Ishikawa (cell line): ENCODE data around the gene NDST3.

ENCODE experiments used
- CEBPB ChIP-seq: IDR thresholded peaks from 2 replicates; pipeline ENCODE4 v1.6.1; 2012
- CREB1 ChIP-seq: IDR thresholded peaks from 2 replicates; pipeline ENCODE4 v1.6.1; 2012; ENCODE audit warnings: low read depth
- EGR1 ChIP-seq: IDR thresholded peaks from 2 replicates; pipeline ENCODE4 v1.6.1; 2012
- EP300 ChIP-seq: IDR thresholded peaks from 2 replicates; pipeline ENCODE4 v1.6.1; 2012; ENCODE audit warnings: borderline replicate concordance
- FOXM1 ChIP-seq: IDR thresholded peaks from 2 replicates; pipeline ENCODE4 v1.6.1; 2012; ENCODE audit warnings: low read depth, borderline replicate concordance
- NFIC ChIP-seq: IDR thresholded peaks from 2 replicates; pipeline ENCODE4 v1.6.1; 2012
- RAD21 ChIP-seq: IDR thresholded peaks from 2 replicates; pipeline ENCODE4 v1.6.1; 2012; ENCODE audit warnings: low read depth
- TAF1 ChIP-seq: IDR thresholded peaks from 2 replicates; pipeline ENCODE4 v1.6.1; 2012; ENCODE audit warnings: low read depth, mild to moderate bottlenecking
- TCF12 ChIP-seq: IDR thresholded peaks from 2 replicates; pipeline ENCODE4 v1.6.1; 2012; ENCODE audit warnings: low read depth
- TEAD4 ChIP-seq: IDR thresholded peaks from 2 replicates; pipeline ENCODE4 v1.6.1; 2012
- YY1 ChIP-seq: IDR thresholded peaks from 2 replicates; pipeline ENCODE4 v1.6.1; 2012; ENCODE audit warnings: low read depth
- ZBTB7A ChIP-seq: IDR thresholded peaks from 2 replicates; pipeline ENCODE4 v1.6.1; 2012; ENCODE audit warnings: low read depth
- TF ChIP-seq, protein P1 (sequence below): IDR thresholded peaks from 2 replicates; pipeline ENCODE4 v1.6.1; 2012
- TF ChIP-seq, protein P2 (sequence below): IDR thresholded peaks from 2 replicates; pipeline ENCODE4 v1.6.1; 2012; ENCODE audit warnings: low read depth, mild to moderate bottlenecking
- TF ChIP-seq, protein P3 (sequence below): IDR thresholded peaks from 2 replicates; pipeline ENCODE4 v1.6.1; 2012

NDST3 gene

GRCh38 chr4:118139241-118139640, 105.0 kb downstream of the NDST3 start:
- TF ChIP-seq CREB1 (no peak), TCF12 (no peak), EGR1 (no peak), TAF1 (no peak), RAD21 (no peak), EP300 (no peak), CEBPB (no peak), NFIC (no peak)
- TF ChIP-seq, protein P1, sequence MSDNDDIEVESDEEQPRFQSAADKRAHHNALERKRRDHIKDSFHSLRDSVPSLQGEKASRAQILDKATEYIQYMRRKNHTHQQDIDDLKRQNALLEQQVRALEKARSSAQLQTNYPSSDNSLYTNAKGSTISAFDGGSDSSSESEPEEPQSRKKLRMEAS, result no peak
- TF ChIP-seq, protein P2, sequence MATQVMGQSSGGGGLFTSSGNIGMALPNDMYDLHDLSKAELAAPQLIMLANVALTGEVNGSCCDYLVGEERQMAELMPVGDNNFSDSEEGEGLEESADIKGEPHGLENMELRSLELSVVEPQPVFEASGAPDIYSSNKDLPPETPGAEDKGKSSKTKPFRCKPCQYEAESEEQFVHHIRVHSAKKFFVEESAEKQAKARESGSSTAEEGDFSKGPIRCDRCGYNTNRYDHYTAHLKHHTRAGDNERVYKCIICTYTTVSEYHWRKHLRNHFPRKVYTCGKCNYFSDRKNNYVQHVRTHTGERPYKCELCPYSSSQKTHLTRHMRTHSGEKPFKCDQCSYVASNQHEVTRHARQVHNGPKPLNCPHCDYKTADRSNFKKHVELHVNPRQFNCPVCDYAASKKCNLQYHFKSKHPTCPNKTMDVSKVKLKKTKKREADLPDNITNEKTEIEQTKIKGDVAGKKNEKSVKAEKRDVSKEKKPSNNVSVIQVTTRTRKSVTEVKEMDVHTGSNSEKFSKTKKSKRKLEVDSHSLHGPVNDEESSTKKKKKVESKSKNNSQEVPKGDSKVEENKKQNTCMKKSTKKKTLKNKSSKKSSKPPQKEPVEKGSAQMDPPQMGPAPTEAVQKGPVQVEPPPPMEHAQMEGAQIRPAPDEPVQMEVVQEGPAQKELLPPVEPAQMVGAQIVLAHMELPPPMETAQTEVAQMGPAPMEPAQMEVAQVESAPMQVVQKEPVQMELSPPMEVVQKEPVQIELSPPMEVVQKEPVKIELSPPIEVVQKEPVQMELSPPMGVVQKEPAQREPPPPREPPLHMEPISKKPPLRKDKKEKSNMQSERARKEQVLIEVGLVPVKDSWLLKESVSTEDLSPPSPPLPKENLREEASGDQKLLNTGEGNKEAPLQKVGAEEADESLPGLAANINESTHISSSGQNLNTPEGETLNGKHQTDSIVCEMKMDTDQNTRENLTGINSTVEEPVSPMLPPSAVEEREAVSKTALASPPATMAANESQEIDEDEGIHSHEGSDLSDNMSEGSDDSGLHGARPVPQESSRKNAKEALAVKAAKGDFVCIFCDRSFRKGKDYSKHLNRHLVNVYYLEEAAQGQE, result no peak

DNA sequence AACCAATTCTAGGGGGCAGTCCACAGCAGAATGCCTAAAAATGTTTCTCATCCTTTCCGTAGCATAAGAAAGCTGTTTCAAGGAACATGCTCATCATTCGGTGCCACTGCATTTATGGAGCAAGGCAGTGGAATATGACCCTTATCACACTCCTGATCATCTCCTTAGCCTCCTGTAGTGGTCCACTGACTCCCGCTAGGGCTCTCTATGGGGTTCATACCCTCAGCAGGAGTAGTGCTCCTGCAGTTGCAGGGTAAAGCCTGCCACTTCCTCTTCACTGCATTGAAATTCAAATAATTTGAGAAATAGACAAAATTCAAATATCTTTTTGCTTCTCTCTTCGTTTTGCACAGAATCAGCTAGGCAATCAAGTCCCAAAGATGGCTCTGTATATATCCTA, 107.0 kb downstream of the NDST3 start:
- no peak for TF ChIP-seq FOXM1
- TF ChIP-seq, protein P2, result no peak
- TF ChIP-seq, protein P3, sequence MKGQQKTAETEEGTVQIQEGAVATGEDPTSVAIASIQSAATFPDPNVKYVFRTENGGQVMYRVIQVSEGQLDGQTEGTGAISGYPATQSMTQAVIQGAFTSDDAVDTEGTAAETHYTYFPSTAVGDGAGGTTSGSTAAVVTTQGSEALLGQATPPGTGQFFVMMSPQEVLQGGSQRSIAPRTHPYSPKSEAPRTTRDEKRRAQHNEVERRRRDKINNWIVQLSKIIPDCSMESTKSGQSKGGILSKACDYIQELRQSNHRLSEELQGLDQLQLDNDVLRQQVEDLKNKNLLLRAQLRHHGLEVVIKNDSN, result no peak
- TF ChIP-seq TEAD4, result no peak
- TF ChIP-seq TAF1, result no peak
- no peak for TF ChIP-seq RAD21
- TF ChIP-seq EGR1, result no peak
- TF ChIP-seq NFIC, result no peak
- no peak for TF ChIP-seq TCF12
- TF ChIP-seq EP300, result no peak

DNA sequence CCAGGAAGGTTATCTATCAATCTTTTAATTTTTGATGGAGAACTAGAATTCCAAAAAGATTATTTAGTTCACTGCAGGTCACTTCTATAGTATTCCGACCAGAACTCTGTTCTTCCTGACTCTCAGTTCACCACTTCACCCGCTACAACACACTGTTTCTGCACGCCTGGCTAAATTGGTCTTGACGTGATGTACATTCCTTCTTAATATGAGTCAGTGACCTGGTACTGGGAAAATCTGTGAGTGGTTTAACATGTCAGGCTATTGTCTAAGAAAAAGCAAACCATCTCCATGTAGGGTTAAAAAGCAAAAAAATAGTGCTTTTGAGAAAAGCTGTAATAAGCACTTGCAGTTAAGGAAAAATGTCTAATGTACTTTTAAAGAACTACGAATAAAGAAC, 120.4 kb downstream of the NDST3 start:
- no peak for TF ChIP-seq TEAD4
- no peak for TF ChIP-seq TCF12
- TF ChIP-seq ZBTB7A, result no peak
- TF ChIP-seq CREB1, result no peak
- TF ChIP-seq RAD21, result no peak
- TF ChIP-seq EGR1, result no peak
- no peak for TF ChIP-seq YY1

DNA sequence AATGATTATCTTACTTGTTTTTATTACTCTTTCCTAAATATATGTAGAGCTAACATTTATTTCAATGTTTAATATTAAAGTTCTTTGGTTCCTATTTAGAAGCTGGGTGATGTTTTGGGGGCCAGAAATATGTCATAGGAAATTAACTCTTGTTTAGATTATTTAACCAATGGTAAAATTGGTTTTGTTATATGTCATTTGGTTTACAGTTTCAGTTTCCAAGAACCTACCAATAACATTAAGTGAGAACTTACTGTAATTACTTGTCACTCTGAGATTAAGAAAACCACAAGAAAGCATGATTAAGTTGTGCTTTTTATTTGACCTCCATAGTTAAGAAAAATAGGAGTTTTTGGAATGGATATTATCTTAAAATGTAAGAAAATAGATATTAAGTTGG, 121.2 kb downstream of the NDST3 start:
- TF ChIP-seq, protein P1, result no peak
- TF ChIP-seq CREB1 (no peak), ZBTB7A (no peak), NFIC (no peak), CEBPB (no peak), RAD21 (no peak), EGR1 (no peak), TAF1 (no peak), YY1 (no peak), TCF12 (no peak), EP300 (no peak)
- TF ChIP-seq, protein P3, result no peak

GRCh38 chr4:118158763-118159375, 124.6 kb downstream of the NDST3 start:
- TF ChIP-seq ZBTB7A (no peak), TEAD4 (no peak), TAF1 (no peak), EGR1 (no peak), YY1 (no peak), NFIC (no peak), FOXM1 (no peak), CREB1 (no peak), TCF12 (no peak), EP300 (no peak), CEBPB (no peak)
- TF ChIP-seq, protein P3, result no peak
- TF ChIP-seq, protein P1, result no peak
